Astrocyte of the cerebellum (primary cell): ENCODE measurements around the gene TMCO2.

Experiments
- DNase-seq: peaks from one replicate; pipeline ENCODE4 v3.0.0-alpha.2; 2011; ENCODE audit warnings: low read depth
- H3K4me3 ChIP-seq: 2 replicates; pipeline ENCODE4 v1.5.1; 2011; ENCODE audit warnings: mild to moderate bottlenecking, low read depth, low read length, moderate library complexity
- in situ Hi-C: cut with HindIII; loops from 2 replicates; pipeline ENCODE4 v1.10.0; 2017; ENCODE audit warnings: low sequenced_read_pairs
- TF ChIP-seq, protein P1 (sequence below): IDR thresholded peaks from 2 replicates; pipeline ENCODE4 v1.5.1; 2012; ENCODE audit warnings: low read length, low read depth, moderate library complexity, mild to moderate bottlenecking; ENCODE audit errors: missing control alignments

Gene TMCO2

DNA sequence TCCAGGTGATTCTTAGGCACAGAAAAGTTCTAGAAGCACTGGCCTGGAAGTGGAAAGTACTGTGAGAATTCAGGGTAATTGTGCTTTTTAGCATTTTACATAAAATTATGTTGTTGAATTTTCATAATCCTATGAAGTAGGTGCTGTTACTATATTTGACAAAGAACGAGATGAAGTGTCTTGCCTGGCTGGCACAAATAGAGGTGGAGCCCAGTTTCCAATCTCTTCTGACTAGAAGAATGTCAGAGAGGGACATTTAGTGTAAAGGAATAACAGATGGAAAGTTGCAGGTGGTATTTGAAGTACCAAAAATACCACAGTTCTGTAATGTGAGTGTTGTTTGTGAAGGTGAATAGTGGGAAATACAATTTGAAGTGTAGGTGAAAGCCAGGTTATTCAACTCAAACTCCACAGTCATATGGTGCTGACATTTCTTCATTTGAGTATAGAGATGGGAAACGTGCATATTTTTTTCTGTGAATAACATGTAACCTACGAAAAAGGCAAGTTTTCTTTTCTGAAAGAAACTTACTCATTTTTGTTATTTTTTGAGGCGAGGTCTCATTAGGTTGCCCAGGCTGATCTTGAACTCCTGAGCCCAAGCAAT is 3.5 kb upstream of the TMCO2 start:
- in situ Hi-C loops = no loop called here
- DNase-seq = no peak
- TF ChIP-seq, protein P1, sequence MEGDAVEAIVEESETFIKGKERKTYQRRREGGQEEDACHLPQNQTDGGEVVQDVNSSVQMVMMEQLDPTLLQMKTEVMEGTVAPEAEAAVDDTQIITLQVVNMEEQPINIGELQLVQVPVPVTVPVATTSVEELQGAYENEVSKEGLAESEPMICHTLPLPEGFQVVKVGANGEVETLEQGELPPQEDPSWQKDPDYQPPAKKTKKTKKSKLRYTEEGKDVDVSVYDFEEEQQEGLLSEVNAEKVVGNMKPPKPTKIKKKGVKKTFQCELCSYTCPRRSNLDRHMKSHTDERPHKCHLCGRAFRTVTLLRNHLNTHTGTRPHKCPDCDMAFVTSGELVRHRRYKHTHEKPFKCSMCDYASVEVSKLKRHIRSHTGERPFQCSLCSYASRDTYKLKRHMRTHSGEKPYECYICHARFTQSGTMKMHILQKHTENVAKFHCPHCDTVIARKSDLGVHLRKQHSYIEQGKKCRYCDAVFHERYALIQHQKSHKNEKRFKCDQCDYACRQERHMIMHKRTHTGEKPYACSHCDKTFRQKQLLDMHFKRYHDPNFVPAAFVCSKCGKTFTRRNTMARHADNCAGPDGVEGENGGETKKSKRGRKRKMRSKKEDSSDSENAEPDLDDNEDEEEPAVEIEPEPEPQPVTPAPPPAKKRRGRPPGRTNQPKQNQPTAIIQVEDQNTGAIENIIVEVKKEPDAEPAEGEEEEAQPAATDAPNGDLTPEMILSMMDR = no peak
- no peak overlapping the region for H3K4me3 ChIP-seq

DNA sequence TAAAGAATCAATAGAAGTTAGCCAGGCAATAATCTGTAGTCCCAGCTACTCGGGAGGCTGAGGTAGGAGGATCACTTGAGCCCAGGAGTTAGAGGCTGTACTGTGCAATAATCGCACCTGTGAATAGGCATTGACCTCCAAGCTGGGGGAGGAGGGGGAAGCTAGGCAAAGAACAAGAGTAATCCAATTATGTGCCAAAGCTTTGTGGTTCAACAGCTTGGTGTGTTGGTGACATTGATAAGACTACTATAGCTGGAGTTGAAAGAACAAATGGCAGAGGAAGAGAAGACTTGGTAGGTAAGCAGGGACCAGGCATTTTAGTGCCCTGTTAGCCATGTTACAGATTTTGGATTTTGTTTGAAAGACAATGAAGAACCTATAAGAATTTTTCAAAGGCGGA is 2.1 kb upstream of the TMCO2 start:
- TF ChIP-seq, protein P1 = no peak
- no peak overlapping the region for H3K4me3 ChIP-seq
- no peak for DNase-seq
- in situ Hi-C loops = no loop called here

DNA sequence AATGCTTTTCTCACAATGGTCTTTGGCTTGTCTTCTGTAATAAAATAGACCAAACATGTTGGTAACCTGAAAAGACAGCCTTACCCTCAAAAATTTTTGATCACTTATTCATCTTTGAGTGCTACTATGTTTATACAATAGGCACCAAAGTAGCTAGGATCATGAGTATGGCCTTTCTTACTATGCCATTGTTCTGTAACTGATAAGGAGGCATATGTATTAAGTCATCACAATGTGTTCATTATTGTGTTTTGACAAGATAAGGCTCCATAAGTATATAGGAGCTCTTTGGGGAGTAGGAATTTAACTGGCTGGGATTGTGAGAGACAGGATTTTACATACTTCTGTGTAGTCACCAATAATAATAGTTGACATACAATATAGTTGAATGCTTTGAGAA is 675 bp downstream of the TMCO2 start:
- H3K4me3 ChIP-seq = no peak overlapping the region
- TF ChIP-seq, protein P1 = no peak
- no peak for DNase-seq
- in situ Hi-C loops = no loop called here

DNA sequence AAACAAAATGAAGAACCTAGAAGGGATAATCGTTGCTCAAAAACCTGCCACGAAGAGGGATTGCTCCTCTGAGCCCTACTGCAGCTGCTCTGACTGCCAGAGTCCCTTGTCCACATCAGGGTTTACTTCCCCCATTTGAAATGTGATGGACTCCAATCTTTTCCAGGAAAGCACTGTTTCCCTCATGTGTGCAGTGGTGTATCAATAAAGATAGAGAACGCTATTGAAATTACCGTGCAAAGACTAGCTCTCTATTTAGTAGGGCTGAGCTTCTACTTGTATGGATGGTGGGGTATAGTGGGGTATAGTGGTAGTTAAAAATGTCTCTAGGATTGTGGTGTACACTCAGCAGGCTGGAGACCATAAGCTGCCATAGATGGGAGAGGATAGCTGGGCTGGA is 3.7 kb downstream of the TMCO2 start:
- no peak overlapping the region for H3K4me3 ChIP-seq
- in situ Hi-C loops = no loop called here
- TF ChIP-seq, protein P1 = no peak
- DNase-seq = no peak

DNA sequence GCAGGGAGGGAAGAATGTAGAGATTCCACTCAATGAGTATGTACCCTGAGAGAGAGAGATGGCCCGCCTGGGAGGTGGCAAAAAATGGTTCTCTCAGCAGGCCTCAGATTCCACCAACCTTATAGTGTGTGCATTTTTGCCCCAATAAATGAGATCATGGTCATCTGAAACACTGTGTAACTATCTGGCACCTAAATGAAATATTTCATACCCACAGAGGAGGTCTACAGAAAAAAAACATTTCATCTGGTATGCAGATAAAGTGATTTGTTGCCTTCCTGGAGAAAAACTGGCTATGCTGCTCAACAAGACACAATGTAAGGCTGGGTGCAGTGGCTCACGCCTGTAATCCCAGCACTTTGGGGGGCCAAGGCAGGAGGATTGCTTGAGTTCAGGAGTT is 4.9 kb downstream of the TMCO2 start:
- DNase-seq = no peak
- H3K4me3 ChIP-seq = no peak overlapping the region
- in situ Hi-C loops = no loop called here
- TF ChIP-seq, protein P1 = no peak

DNA sequence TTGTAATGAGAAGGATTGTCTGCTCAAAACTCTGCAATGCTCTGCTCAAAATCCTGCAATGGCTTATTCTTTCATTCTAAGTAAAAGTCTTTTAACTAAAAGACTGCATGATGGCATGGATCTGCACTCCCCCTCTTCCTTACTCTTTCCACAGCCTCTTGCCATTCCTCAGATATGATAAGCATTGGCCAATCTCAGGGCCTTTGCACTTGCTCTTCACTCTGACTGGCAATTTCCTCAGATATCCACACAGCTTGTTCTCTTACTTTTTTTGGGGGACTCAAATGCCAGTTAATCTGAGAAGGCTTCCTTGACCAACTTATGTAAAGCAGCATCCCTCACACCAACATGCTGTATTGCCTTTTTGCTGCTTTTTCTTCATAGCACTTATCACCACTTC is 7.5 kb downstream of the TMCO2 start:
- in situ Hi-C loops = no loop called here
- no peak for DNase-seq
- TF ChIP-seq, protein P1 = no peak
- H3K4me3 ChIP-seq = no peak overlapping the region
